Measurements from ENCODE around the gene CAPN9.

GRCh38 chr1:230819976-230820375, 72.8 kb downstream of the CAPN9 start:
- TF ChIP-seq, protein P1, sequence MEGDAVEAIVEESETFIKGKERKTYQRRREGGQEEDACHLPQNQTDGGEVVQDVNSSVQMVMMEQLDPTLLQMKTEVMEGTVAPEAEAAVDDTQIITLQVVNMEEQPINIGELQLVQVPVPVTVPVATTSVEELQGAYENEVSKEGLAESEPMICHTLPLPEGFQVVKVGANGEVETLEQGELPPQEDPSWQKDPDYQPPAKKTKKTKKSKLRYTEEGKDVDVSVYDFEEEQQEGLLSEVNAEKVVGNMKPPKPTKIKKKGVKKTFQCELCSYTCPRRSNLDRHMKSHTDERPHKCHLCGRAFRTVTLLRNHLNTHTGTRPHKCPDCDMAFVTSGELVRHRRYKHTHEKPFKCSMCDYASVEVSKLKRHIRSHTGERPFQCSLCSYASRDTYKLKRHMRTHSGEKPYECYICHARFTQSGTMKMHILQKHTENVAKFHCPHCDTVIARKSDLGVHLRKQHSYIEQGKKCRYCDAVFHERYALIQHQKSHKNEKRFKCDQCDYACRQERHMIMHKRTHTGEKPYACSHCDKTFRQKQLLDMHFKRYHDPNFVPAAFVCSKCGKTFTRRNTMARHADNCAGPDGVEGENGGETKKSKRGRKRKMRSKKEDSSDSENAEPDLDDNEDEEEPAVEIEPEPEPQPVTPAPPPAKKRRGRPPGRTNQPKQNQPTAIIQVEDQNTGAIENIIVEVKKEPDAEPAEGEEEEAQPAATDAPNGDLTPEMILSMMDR (IDR thresholded peaks at IDR 0.05): no peak
- TF ChIP-seq POLR2AphosphoS5 (IDR thresholded peaks at IDR 0.05): no peak
- TF ChIP-seq POLR2A (IDR thresholded peaks at IDR 0.05): no peak
- TF ChIP-seq EP300 (IDR thresholded peaks at IDR 0.05): no peak

Measured in gastroesophageal sphincter (tissue), 3 donors.